Suppressor macrophage treated with lipopolysaccharide for 1 hour (primary cell): ENCODE results near the gene ZNF319.
"Not testable (repeated sequence)": the region's sequence is repeated elsewhere in the genome, so short reads cannot be mapped to it uniquely, and the experiment has no call there.

Experiments
- DNase-seq, 3 donors: peaks; one replicate each; pipeline ENCODE4 v3.0.0-alpha.2; 2020 to 2022

ZNF319 gene

GRCh38 chr16:57996406-57997175 is 3.9 kb downstream of the ZNF319 start:
- DNase-seq, result peak in 1 of 3 donors; percentile 16

GRCh38 chr16:57995721-57996405 is 4.6 kb downstream of the ZNF319 start:
- no peak for DNase-seq

- peak; percentile 80 to 89 (median 84) for DNase-seq
Observed at GRCh38 chr16:57994778-57995177, 5.7 kb downstream of the ZNF319 start.

- DNase-seq, result no peak
Observed at GRCh38 chr16:57994361-57994760, 6.1 kb downstream of the ZNF319 start.

- DNase-seq, result peak in 1 of 3 donors; percentile 14
Observed at GRCh38 chr16:57993897-57994296, 6.6 kb downstream of the ZNF319 start.

- DNase-seq, result peak in 1 of 3 donors; percentile 7
Observed at GRCh38 chr16:57993438-57993837, 7.0 kb downstream of the ZNF319 start.

- peak in 1 of 3 donors; percentile 13 for DNase-seq
Observed at GRCh38 chr16:57992084-57992483, 8.4 kb downstream of the ZNF319 start.

GRCh38 chr16:57991551-57992059 is 8.9 kb downstream of the ZNF319 start:
- DNase-seq, result no peak

GRCh38 chr16:57988929-57989328 is 11.5 kb downstream of the ZNF319 start:
- DNase-seq, result no peak

- DNase-seq, result no peak
Observed at GRCh38 chr16:57987441-57988177, 12.9 kb downstream of the ZNF319 start.

- DNase-seq, result no peak
Observed at GRCh38 chr16:57986196-57986595, 14.3 kb downstream of the ZNF319 start.

GRCh38 chr16:57985204-57986181 is 15.0 kb downstream of the ZNF319 start:
- DNase-seq, result no peak

- peak; percentile 68 to 81 (median 68) for DNase-seq
Observed at GRCh38 chr16:57984443-57985203, 15.8 kb downstream of the ZNF319 start.

- no peak for DNase-seq
Observed at GRCh38 chr16:57982385-57982784, 18.1 kb downstream of the ZNF319 start.

GRCh38 chr16:57981636-57982035 is 18.8 kb downstream of the ZNF319 start:
- no peak for DNase-seq

GRCh38 chr16:57979006-57979585 is 21.4 kb downstream of the ZNF319 start:
- no peak for DNase-seq

GRCh38 chr16:57978070-57978465 is 22.4 kb downstream of the ZNF319 start:
- not testable (repeated sequence) for DNase-seq

GRCh38 chr16:57977418-57978069 is 22.9 kb downstream of the ZNF319 start:
- DNase-seq, result peak in 2 of 3 donors; percentile 11 to 23

GRCh38 chr16:57976331-57976796 is 24.1 kb downstream of the ZNF319 start:
- no peak for DNase-seq

GRCh38 chr16:57972306-57972705 is 28.2 kb downstream of the ZNF319 start:
- no peak for DNase-seq
